AG04450 (cell line): Measurements from ENCODE around the gene SMAD3. TPM values are rescaled to one million over a fixed set of nuclear protein-coding genes. Genes with fewer than 3 reads are reported as not detected.

Source experiments
- CTCF ChIA-PET: fragments of 300-600, 350-600 bp; formaldehyde crosslinking; extraction: SDS; loops from one replicate; lab custom pipeline; 2022; ENCODE audit warnings: antibody characterized with exemption, inconsistent platforms; lab: Charles Lee
- POLR2A ChIA-PET: fragments of 350-600 bp; formaldehyde crosslinking; extraction: SDS; loops from one replicate; lab custom pipeline; 2021; ENCODE audit warnings: antibody characterized with exemption, inconsistent platforms; lab: Yijun Ruan, JAX
- DNase-seq: peaks from one replicate; pipeline ENCODE4 v3.0.0-alpha.2; 2011; ENCODE audit warnings: low read depth, low spot score
- H3K27ac ChIP-seq: one replicate; pipeline ENCODE4 v1.5.1; 2012; ENCODE audit warnings: low read depth, low read length, control low read depth
- H3K27me3 ChIP-seq: one replicate; pipeline ENCODE4 v1.6.0; 2012; ENCODE audit warnings: low read length; ENCODE audit not compliant: control insufficient read depth, insufficient read depth
- H3K4me3 ChIP-seq: 2 replicates; pipeline ENCODE4 v1.5.1; 2011; ENCODE audit warnings: mild to moderate bottlenecking, low read depth, low read length, control low read depth
- H3K9me3 ChIP-seq: 2 replicates; pipeline ENCODE4 v1.5.1; 2012; ENCODE audit warnings: low read length; ENCODE audit not compliant: control insufficient read depth, insufficient read depth
- CTCF ChIP-seq: IDR thresholded peaks from 2 replicates; pipeline ENCODE4 v1.5.1; 2011; ENCODE audit warnings: low read depth, low read length, control low read depth, inconsistent platforms
- polyA plus RNA-seq: library from polyadenylated mRNA; depleted of rRNA; stranded (reverse); fragments of >200 nt; gene quantifications from 2 replicates; pipeline ENCODE4 v1.2.3, GENCODE V29; 2011

SMAD3 gene
- polyA plus RNA-seq, 1 experiment = 115 TPM

- H3K4me3 ChIP-seq = no peak overlapping the region
- ChIA-PET CTCF (no interaction called here), POLR2A (no interaction called here)
- TF ChIP-seq CTCF = no peak
- no peak for DNase-seq
- H3K27me3 ChIP-seq = no peaks in the 10 kb centered on the region
- H3K27ac ChIP-seq = no peak overlapping the region
- peaks cover 3% of the 10 kb centered on the region; the same call in 1 of the 2 replicates for H3K9me3 ChIP-seq
These were observed 2.9 kb upstream of the SMAD3 start for GRCh38 chr15:67062369-67062985.

DNA sequence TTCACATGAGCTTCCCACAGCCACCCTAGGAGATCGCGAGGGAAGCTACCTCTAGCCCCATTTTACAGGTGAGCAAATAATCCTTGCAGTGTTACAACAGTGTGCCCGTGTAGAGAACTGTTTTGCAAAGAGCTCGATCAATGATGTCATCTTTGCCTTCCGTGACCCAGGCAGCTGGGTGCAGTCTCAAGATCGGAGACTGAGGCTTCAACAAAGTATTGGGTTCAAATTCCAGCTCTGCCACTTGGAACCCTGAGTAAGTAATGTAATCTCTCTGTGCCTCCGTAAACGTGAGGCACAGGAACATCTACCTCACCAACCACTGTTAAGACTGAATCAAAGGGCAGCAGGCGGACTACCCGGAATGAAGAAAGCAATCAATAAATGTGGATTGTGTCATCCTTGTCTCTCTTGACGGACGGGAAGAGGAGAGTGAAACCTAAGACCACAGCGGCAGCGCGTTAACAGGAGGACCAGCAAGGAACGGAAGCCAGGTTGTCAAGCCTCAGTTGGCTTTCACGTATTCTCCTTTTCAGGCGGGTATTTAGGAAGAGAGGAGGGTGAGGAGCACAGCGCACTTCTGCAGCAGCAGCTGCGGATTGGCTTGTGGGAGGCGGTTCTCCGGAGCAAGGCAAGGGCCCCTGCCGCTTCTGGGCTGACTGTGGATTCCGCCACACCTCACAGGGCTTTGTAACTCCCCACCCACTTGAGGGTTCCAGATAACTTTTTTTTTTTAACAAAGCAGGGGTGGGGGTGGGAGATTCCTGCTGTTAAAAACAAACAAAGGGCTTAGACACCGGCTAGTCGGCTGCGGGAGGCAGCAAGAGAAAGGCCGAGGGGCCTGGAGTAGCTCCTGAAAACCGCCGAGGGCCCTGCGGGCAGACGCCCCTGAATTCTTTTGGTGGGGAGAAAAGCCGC, 1.5 kb upstream of the SMAD3 start:
- H3K27ac ChIP-seq = no peak overlapping the region
- POLR2A ChIA-PET = interaction anchor here (0.6 to 3.2 kb wide), 3 partner anchors 15 to 137 kb away, joined by 4 to 25 read pairs (median 8); no protein-coding TSS in a partner anchor
- no peaks in the 10 kb centered on the region for H3K27me3 ChIP-seq
- peak overlapping the region; percentile 2; the same call in 1 of the 2 replicates for H3K4me3 ChIP-seq
- no peak for TF ChIP-seq CTCF
- DNase-seq = no peak
- CTCF ChIA-PET = interaction anchor here (0.7 kb wide), 1 partner anchor 105 kb away, joined by 3 read pairs; no protein-coding TSS in a partner anchor
- peaks cover 3% of the 10 kb centered on the region; the same call in 1 of the 2 replicates for H3K9me3 ChIP-seq

DNA sequence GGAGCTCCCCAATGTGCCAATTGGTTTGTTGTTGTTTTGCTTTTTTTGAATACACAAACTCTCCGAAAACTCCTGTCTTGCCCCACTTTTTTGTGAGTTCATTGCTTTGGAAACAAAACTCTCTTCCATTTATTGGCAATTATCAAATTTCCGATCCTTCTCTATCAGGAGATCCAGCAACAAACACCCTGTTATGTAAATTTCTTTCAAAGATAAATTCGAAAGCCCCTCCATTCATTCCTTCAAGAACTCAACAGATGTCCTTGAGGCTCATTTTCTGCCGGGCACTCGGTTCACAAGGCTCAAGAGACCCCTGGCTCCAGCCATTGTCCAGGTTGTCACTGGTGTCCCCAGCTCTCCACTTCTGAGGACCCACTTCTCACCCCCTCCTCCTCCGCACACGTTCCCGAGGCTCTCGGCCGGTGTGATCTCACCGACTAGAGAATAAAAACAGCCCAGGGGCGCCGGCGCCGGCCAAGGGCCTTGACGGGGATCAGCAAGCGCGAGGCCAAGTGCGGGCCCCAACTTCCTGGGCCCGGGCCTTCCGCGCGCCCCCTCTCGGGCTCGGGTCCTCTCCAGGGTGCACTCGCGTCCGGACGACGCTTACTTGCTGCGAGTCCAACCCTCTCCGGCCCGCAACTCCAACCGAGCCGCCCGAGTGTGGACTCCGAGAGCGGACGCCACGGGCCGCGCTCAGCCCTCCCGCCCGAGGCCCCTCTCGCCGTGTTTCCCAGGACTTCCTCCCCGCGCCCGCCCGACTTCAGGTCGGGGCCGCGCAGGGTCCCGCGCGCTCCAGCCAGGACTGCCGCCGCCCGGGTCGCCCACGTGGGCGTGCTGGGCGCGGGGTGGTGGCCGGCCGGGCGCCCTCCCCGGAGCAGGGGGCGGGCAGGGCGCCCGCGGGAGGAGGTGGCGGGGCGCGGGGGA, 533 bp upstream of the SMAD3 start:
- peak; percentile 24; the same call in 1 of the 2 replicates for TF ChIP-seq CTCF
- ChIA-PET POLR2A (interaction anchor here (0.8 to 3.2 kb wide), 16 partner anchors 9 to 118 kb away, joined by 3 to 25 read pairs (median 6); no protein-coding TSS in a partner anchor), CTCF (interaction anchor here (0.6 to 1.9 kb wide), 5 partner anchors 14 to 125 kb away, joined by 3 to 5 read pairs (median 3); no protein-coding TSS in a partner anchor)
- Histone ChIP-seq H3K4me3 (peak overlapping the region; percentile 54), H3K9me3 (peaks cover 3% of the 10 kb centered on the region; the same call in 1 of the 2 replicates), H3K27ac (peak overlapping the region; percentile 65), H3K27me3 (no peaks in the 10 kb centered on the region)
- DNase-seq = no peak

DNA sequence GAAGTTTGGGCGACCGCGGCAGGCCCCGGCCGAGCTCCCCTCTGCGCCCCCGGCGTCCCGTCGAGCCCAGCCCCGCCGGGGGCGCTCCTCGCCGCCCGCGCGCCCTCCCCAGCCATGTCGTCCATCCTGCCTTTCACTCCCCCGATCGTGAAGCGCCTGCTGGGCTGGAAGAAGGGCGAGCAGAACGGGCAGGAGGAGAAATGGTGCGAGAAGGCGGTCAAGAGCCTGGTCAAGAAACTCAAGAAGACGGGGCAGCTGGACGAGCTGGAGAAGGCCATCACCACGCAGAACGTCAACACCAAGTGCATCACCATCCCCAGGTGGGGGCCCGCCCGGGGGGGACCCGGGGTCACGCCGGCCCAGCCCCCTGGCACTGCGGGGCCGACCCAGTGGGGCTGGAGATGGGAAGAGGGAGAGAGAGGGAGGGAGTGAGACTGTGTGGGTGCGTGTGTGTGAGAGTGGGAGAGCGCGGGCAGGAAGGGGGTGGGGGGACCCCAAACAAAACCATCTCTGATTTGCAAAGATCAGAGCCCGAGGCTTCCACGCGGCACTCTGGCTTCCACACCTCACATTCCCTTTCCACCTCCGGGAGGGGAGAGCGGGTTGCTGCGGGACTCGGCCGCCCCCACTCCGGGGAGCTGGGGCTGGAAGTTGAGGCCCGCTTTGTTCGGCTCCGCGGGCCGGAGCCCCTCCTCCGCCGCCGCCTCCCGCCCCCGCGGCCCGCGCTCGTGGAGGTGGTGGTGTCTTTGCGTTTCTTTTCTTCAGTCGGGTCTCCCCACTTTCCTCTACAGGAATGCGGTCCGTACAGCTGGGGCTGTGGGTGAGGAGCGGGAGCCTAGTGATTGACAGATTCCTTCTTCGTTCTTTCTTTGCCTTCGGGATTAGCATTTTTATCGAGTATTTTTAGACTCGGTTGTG, 898 bp downstream of the SMAD3 start:
- CTCF ChIA-PET = interaction anchor here (0.7 to 1.9 kb wide), 3 partner anchors 13 to 124 kb away, joined by 3 to 5 read pairs (median 3); no protein-coding TSS in a partner anchor
- no peaks in the 10 kb centered on the region for H3K27me3 ChIP-seq
- peaks cover 3% of the 10 kb centered on the region; the same call in 1 of the 2 replicates for H3K9me3 ChIP-seq
- peak overlapping the region; percentile 83 for H3K27ac ChIP-seq
- H3K4me3 ChIP-seq = peak overlapping the region; percentile 99
- TF ChIP-seq CTCF = no peak
- POLR2A ChIA-PET = interaction anchor here (0.6 to 3.2 kb wide), 25 partner anchors 8 to 135 kb away, joined by 3 to 25 read pairs (median 4); no protein-coding TSS in a partner anchor
- DNase-seq = no peak
